HG03060 (cell line): ENCODE measurements around the gene CCDC88A.

ENCODE experiments used
- ATAC-seq: cut with Tn5 transposase; IDR thresholded peaks from one replicate; pipeline ENCODE4 v1.9.1; 2021; ENCODE audit warnings: low read depth, moderate number of reproducible peaks; ENCODE audit not compliant: unreplicated experiment

The CCDC88A gene

DNA sequence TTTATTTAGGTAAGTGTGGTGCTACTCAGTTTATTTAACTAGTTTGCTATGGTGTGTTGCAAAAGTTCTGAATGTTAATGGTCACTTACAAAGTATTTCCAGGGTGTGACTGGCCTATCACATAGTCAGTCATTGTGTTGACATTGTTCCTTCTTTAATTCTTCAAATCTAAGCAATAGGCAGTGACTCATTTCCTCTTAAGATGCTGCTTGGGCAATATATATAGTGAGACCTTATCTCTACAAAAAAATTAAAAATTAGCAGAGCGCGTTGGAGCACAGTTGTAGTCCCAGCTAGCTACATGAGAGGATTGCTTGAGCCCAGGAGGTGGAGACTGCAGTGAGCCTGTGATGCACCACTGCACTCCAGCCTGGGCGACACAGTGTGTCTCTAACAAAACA is 5.8 kb upstream of the CCDC88A start:
- ATAC-seq, result no peak

DNA sequence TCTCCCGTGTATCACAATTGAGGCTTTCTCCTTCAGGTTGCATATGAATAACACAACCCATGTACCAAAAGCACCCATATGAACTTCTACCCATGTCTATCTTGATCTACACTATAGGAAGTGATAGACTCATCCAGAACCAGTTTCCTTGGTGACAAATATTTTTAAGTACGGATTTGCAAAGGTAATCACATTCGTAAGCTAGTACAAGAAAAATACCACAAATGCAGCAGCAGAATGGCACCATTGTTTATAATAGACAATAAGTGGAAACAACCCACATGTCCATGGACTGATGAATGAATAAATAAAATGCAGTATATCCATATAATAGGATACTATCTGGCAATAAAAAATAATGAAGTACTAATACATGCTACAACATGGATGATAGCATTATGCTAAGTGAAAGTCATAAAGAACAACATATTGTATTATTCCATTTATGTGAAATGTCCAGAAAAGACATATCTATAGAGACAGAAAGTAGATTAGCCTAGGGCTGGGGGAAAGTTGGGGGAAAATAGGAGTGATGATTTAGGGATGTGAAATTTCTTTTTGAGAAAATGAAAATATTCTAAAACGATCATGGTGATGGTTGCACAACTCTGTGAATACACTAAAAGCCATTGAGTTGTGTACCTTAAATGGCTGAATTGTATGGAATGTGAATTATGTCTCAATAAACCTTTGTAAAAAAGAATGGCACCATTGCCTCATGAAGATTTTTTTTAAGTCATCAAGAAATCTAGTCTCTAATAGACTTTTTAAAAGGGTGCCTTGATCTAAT is 3.4 kb upstream of the CCDC88A start:
- ATAC-seq, result no peak

DNA sequence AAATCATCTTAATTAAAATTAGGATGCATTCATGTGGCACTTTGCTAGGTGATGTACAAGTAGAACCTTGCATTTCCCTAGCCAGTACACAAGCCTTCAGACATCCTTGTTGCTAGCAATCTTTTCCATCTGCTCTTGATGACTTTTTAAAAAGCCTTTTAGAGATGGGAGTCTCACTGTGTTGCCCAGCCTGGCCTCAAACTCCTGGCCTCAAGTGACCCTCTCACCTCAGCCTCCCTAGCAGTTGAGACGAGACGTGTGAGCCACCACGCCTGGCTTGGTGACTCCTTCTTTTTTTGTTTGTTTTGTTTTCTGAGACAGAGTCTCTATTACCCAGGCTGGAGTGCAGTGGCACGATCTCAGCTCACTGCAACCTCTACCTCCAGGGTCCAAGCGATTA is 1.7 kb upstream of the CCDC88A start:
- no peak for ATAC-seq

DNA sequence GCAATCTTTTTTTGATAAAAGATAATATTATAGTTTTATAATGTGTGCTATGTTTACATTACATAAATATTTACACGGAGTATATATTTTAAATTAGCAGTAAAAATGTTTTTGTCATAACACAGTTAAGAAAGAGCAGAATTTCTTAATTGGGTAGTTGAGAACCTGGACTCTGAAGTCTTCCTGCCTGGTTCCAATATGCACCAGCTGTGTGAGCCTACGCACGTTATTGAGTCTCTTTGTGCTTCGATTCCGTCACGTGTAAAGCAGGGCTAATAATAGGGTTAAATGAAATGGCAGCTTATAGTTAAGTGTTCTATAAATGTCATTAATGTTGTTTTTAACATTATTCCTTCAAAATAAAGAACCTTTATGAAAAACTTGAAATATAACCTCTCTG is 1.2 kb upstream of the CCDC88A start:
- ATAC-seq, result no peak

DNA sequence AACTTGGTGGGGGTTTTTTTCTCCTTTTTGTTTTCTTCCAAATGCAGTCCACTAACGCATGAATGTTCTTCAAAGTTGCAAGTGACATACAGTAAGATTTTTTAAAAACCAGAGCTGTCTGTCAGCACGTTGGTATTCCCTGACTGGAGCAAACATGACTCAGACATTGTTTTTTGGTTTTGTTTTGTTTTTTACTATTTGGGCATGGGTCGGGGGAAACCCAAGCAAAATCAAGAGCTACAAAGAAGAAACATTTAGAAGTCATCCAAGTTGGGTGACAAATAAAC is 726 bp upstream of the CCDC88A start:
- no peak for ATAC-seq

DNA sequence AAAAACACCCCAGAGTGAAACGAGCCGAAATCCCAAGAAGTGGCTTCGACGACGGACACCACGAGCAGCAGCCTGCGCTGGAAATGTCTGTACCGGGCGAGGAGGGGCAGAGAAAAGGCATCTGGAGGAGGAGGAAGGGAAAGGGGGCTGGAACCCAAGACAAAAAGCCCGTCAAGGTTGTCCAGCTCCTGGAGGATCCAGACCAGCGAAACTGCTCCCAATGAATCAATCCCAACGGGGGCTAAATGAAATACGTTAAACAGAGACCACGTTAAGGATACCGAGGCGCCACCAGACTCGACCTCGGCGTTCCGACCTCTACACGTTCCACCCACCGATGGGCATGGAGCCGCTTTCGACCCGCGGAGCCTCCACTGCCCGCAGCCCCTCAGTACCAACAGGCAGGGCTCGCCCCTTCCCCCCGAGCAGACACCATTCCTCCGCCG is 400 bp downstream of the CCDC88A start:
- no peak for ATAC-seq

DNA sequence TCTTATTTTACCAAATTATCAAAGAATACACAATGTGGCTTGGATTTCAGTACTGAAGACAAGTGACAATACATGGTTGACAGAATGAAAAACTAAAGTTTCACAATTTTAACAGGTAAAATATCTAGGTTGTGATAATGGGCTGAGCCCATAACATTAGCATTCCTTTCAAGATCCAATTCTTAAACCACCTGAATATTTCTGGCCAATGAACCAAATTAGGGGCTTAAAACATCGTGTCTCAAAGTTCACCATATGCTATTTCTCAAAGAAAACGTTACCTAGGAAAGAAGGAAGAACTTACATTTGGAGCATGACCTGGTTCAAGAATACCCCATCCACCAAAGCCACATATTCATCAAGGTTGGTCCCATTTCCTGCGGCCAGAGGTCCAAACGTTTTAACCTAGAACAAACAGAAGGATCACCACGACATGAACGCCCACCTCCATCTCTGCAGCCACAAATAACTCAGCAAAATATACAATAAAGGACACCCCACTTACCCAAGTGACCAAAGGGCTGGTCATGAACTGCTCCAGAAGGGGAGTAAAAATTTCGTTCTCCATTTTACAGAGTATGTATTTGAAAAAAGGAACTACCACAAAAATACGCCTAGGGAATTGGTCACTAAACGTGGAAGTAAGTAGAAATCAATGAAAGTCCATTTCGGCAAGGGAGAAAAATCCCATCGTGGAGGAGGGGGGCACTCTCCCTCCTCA is 984 bp downstream of the CCDC88A start:
- ATAC-seq, result no peak

DNA sequence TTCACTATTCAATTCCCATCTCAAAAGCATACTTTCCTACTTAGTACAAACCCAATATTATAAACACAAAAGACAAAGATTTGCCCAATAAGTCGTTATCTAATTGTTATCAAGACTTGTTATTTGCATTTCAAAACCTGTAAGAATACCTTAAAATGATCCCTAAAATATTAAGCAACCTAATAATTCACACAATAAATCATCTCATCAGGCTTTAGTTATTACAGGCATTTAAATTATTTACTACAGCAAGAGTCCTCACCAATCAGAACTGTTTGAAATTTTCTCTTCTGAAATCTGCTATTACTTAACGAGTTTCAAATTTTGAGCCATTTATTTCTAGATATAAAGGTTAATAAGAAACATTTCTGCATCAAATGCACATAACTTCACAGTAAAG is 1.6 kb downstream of the CCDC88A start:
- no peak for ATAC-seq

DNA sequence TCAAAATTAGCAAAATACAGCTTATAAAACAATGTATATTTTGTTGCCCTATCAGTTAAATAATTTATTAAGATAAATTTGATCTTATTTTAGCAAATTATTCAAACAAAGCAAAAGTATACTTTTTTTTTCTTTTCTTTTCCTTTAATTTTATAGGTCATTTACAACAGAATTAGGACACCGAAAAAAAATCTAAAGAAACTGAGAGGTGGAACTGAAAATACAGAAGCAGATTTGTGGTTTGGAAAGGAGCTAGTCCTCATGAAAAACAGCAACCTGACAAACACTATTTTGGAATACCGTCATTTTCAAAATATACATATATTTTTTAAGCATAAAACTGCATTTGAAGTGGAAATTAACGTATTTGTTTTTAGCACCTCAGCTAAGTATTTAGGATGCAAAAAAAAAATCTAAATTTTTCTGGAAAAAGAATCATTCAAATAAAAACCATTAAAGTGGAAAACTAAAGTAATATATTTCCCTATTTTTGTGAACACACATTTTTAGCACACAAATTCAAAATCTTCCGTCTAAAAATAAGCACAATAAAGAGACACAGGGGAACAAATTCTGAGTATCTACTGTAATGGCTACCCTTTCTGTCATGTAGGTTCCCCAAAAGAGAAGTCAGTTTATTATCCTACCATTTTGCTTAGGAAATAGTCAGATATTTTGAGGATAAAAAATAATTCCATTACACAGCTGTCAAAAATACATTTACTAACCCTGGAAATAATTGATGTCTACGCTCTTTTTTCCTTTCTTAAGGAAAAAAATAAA is 2.7 kb downstream of the CCDC88A start:
- ATAC-seq, result no peak

DNA sequence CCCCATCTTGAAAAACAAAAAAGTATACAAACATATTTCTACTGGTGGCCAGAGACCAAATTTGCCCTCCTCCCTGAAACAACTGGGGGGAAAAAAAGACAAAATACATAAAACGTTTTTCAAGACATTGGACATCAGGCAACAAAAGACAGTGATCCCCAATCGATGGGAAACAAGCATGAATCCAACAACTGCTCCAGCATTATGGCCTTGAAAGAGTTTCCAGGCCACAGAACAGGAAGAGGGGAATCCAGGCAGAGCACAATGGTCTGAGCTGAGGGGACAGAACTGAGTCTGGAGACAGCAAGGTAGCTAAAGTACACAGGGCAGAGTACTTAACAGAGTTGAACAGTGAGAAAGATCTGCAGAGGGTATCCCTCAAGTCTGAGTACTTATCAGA is 4.4 kb downstream of the CCDC88A start:
- ATAC-seq, result no peak

DNA sequence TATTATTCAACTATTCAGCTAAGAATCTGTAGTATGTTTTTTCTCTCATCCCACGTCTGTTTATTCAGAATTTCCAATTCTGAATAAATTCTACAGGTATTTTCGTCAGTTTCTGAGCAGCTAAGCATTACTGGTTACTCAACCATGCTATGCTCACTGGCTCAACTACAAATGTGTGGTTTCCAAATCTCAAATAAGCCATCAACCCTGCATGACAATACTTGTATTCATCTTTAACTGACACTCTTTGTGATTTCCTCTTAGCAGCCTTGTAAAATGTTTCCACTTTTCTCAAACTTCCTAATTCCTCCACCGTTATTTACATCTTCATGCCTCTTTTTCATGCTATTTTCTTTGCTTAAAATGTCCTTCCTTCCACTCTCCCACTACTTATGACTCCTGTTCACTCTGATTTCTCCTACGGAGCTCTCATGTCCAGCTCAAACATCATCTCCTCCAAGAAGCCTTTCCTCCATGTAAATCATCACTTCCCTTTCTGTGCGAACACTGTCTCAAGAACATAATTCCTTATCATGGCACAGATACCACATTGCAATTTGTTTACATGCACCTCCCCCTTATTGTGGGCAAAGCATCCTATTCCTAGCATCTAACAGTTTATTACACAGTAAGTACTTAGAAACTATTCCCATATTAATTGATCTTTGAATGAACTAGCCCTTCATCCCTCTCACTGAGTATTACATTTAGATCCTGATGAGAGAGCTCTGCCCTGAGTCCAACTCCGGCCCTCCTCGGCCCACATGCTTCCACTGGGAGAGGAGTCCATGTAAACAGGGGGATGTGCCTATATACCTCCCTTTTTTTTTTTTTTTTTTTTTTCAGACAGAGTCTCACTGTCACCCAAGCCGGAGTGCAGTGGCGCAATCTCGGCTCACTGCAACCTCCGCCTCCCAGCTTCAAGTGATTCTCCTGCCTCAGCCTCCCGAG is 10.5 kb downstream of the CCDC88A start:
- ATAC-seq, result no peak

DNA sequence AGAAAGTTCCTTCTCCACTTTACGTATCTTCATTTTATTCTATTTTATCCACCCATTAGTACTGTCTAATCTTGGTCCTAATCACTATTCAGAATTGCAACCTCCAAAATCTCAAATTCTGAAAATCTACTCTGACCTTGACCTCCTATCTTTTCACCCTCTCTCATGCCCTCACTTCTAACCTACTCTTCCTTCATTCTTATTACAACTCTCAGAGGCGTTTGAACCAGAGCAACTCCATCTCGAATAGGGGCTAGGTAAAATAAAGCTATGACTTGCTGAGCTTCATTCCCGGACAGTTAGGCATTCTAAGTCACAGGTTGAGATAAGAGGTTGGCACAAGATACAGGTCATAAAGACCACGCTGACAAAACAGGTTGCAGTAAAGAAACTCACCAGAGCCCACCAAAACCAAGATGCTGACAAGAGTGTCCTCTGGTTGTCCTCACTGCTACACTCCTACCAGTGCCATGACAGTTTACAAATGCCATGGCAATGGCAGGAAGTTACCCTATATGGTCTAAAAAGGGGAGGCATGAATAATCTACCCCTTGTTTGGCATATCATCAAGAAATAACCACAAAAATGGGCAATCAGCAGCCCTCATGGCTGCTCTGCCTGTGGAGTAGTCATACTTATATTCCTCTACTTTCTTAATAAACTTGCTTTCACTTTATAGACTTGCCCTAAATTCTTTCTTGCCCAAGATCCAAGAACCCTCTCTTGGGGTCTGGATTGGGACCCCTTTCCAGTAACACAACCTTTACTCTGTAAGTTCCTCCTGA is 11.4 kb downstream of the CCDC88A start:
- no peak for ATAC-seq

DNA sequence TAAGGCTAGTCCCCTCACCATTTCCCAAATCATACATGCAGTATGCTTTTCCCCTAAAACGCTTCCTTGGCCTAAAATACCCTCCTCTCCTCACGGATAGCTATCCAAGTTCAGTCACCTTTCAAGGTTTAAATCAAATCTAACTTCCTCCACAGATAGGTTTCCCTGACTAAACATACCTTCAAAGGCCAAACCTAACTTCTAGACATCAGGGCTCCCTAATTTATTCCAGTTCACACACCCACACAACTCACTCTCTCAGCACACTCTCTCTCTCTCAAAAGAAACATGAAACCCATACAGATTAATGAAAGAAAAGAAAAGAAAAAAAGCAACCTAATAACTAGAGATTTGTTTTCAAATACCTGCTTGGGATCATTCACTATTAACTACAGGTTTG is 14.5 kb downstream of the CCDC88A start:
- no peak for ATAC-seq

DNA sequence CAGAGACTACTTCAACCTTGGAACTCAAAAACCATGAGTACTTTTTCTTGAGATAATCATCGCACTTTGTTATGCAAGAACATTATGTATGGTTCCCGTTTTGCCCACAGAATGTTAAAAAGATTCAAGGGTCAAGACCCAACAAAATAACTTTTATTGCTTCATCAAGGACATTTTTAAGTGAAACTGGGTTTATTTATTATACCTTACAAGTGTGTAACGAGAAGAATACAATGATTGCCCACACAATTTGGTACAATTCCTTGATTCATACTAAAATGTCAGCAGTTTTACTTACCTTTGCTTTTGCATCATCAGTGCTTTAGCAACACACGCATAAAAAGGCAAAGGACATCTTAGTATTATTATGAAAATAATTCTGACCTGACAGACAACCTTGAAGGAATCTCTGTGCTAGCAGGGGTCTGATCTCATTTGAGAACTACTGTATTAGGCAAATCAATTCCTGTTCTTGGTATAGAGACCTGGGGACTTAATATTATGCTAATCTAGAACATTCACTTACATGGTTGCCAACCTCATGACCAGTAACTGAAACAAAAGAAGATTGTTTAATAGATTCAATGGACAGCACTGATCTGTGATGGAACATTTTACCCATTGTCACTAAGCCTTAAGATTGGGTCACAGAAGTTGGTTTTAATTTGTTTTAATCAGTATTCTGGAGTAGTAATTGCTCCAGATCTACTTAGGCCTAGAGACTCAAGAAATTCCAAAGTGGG is 16.2 kb downstream of the CCDC88A start:
- no peak for ATAC-seq

DNA sequence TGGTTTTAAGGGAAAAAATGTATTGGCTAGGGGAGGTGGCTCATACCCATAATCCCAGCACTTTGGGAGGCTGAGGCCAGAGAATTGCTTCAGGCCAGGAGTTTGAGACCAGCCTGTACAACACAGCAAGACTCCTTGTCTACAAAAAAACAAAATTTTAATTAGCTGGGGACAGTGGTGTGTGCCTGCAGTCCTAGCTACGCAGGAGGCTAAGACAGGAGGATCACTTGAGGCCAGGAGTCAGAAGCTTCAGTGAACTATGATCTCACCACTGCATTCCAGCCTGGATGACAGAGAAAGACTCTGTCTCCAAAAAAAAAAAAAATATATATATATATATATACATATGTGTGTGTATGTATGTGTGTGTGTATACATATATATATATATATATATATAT is 18.5 kb downstream of the CCDC88A start:
- no peak for ATAC-seq

DNA sequence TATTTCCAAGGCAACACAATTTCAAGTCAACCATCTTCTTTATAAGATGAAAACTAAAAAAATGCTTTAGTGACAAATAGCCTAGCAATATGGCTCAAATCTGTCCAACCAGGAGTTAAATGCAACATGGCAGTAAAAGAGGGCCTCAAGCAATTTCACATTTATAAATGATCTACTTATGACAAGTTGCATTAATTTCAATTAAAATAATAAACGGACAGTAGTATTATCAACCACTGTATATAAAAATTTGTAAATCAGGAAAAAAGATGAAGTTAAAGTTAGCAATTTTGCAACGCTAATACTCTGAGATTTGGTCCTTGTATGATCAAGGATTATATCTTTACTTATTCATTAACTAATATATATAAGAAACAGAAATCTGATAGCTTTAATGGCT is 19.3 kb downstream of the CCDC88A start:
- ATAC-seq, result no peak

DNA sequence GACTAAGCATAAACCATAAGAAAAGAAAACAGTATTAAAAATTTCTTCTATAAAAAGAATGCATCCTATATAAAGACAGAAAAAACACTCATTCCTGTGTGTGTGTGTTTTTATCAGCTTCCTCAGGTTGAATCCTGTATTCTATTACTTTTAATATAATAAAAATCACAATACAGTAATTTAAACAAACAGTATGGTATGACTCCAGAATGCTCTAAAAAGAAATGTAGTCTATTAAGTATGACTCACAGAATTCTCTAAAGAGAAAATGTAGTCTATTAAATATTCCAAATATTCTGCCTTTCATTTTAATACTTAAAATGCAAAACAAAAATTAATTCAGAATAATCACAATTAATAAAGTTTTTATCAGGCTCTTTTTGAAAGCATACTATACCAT is 19.8 kb downstream of the CCDC88A start:
- ATAC-seq, result no peak

DNA sequence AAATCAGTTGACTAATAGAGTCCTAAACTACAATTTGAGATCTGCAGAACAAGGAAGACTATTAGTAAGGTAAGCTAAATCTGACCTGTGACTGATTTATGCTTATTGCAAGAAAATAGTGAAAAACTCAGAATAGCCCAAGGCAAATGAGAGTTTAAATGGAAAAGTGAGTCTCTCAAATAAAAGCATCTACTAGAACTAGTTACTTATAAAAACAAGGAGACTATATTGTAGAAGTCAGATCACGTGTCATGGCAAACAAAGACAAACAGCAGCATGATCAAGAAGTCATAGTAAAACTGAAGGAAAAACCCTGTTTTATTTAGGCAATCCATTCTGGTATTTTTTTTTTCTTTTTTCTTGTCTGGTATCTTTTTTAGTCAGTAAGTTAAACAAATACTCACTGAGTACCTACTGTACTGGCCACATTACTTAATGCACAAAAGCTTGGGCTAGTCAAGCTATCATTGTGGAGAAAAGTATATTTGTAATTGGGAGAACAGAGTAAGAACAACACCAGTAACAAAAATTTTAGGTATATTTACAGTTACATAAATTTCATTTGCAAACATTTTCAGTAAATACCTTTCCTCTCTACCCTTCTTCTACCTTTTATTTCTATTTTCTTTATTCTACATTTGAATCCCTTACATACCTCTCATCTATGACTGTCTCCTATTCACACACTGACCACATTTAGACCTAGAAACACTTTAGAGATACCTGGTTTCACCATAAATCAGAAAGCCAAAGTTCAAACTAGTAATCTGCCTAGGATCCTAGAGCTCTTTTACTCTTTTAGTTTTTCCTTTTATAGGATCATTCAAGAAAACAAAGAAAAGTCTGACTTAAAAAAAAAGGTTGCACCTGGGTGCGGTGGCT is 23.7 kb downstream of the CCDC88A start:
- no peak for ATAC-seq
